Measurements from ENCODE around the gene FMR1NB. TPM values are rescaled to one million over a fixed set of nuclear protein-coding genes. Genes with fewer than 3 reads are reported as not detected.

Gene FMR1NB
- total RNA-seq, 1 donor from 2014 or later, result not detected

DNA sequence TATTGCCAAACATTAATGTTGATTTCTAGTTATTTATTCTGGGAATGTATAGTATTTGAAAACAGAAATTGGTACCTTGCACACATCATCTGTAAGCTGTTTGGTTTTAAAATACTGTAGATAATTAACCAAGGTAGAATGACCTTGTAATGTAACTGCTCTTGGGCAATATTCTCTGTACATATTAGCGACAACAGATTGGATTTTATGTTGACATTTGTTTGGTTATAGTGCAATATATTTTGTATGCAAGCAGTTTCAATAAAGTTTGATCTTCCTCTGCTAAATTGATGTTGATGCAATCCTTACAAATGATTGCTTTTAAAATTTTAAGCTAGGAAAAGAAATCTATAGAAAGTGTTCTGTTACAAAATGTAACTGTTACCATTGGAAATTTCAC is 30.8 kb upstream of the FMR1NB start:
- Histone ChIP-seq H3K27ac (no peak overlapping the region), H3K4me3 (no peak overlapping the region), H3K36me3 (peaks cover 42% of the 10 kb centered on the region), H3K9me3 (no peaks in the 10 kb centered on the region), H3K4me1 (no peaks in the 10 kb centered on the region), H3K27me3 (ENCODE audit: low read depth) (no peaks in the 10 kb centered on the region)
- DNase-seq, result no peak
- intact Hi-C loops (cut with DNase I), result no loop called here
- TF ChIP-seq, protein P1, sequence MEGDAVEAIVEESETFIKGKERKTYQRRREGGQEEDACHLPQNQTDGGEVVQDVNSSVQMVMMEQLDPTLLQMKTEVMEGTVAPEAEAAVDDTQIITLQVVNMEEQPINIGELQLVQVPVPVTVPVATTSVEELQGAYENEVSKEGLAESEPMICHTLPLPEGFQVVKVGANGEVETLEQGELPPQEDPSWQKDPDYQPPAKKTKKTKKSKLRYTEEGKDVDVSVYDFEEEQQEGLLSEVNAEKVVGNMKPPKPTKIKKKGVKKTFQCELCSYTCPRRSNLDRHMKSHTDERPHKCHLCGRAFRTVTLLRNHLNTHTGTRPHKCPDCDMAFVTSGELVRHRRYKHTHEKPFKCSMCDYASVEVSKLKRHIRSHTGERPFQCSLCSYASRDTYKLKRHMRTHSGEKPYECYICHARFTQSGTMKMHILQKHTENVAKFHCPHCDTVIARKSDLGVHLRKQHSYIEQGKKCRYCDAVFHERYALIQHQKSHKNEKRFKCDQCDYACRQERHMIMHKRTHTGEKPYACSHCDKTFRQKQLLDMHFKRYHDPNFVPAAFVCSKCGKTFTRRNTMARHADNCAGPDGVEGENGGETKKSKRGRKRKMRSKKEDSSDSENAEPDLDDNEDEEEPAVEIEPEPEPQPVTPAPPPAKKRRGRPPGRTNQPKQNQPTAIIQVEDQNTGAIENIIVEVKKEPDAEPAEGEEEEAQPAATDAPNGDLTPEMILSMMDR (IDR thresholded peaks at IDR 0.05), result no peak
- ATAC-seq, result no peak

GRCh38 chrX:147953976-147954375 is 27.2 kb upstream of the FMR1NB start:
- Histone ChIP-seq H3K9me3 (no peaks in the 10 kb centered on the region), H3K27me3 (ENCODE audit: low read depth) (no peaks in the 10 kb centered on the region), H3K27ac (no peak overlapping the region), H3K36me3 (peaks cover 9% of the 10 kb centered on the region), H3K4me3 (no peak overlapping the region), H3K4me1 (no peaks in the 10 kb centered on the region)
- ATAC-seq (no peak), DNase-seq (no peak)
- TF ChIP-seq, protein P1 (IDR thresholded peaks at IDR 0.05), result no peak
- intact Hi-C loops (cut with DNase I), result no loop called here

- H3K36me3 ChIP-seq, result no peaks in the 10 kb centered on the region
- no peaks in the 10 kb centered on the region for H3K4me1 ChIP-seq
- intact Hi-C loops (cut with DNase I), result no loop called here
- H3K4me3 ChIP-seq, result no peak overlapping the region
- H3K27ac ChIP-seq, result no peak overlapping the region
- DNase-seq (no peak), ATAC-seq (no peak)
- no peaks in the 10 kb centered on the region for H3K27me3 ChIP-seq (ENCODE audit: low read depth)
- TF ChIP-seq, protein P1 (IDR thresholded peaks at IDR 0.05), result no peak
- no peaks in the 10 kb centered on the region for H3K9me3 ChIP-seq
Measured at GRCh38 chrX:147957291-147957690, 23.8 kb upstream of the FMR1NB start.

- Histone ChIP-seq H3K27me3 (ENCODE audit: low read depth) (no peaks in the 10 kb centered on the region), H3K27ac (no peak overlapping the region), H3K36me3 (no peaks in the 10 kb centered on the region), H3K4me3 (no peak overlapping the region), H3K4me1 (no peaks in the 10 kb centered on the region), H3K9me3 (no peaks in the 10 kb centered on the region)
- TF ChIP-seq, protein P1 (IDR thresholded peaks at IDR 0.05), result no peak
- ATAC-seq, result no peak
- DNase-seq, result no peak
- intact Hi-C loops (cut with DNase I), result no loop called here
Measured at GRCh38 chrX:147958291-147958690, 22.8 kb upstream of the FMR1NB start.

GRCh38 chrX:147960722-147961121 is 20.4 kb upstream of the FMR1NB start:
- intact Hi-C loops (cut with DNase I), result no loop called here
- no peak overlapping the region for H3K27ac ChIP-seq
- no peak for DNase-seq
- H3K27me3 ChIP-seq (ENCODE audit: low read depth), result no peaks in the 10 kb centered on the region
- ATAC-seq, result no peak
- TF ChIP-seq, protein P1 (IDR thresholded peaks at IDR 0.05), result no peak
- H3K36me3 ChIP-seq, result no peaks in the 10 kb centered on the region
- no peak overlapping the region for H3K4me3 ChIP-seq
- no peaks in the 10 kb centered on the region for H3K4me1 ChIP-seq
- no peaks in the 10 kb centered on the region for H3K9me3 ChIP-seq

DNA sequence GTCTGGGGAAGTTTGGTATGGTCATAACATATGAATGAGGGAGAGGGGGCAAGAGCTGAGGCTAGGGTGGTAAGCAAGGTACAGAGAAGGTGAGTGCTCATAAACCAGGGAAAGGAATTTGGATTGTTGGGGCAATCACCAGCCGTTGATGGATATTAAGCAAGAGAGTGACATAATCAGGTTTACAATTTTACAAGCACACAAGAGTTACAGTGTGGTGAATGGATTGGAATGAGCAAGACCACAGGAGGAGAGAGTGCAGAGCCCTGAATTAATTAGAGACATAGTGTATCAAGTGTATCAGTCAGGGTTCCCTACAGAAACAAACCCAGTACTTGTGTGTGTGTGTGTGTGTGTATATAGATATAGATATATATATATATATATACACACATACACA is 18.7 kb upstream of the FMR1NB start:
- H3K4me3 ChIP-seq, result no peak overlapping the region
- TF ChIP-seq, protein P1 (IDR thresholded peaks at IDR 0.05), result no peak
- intact Hi-C loops (cut with DNase I), result no loop called here

More for the DNA sequence above, 18.7 kb upstream of the FMR1NB start:
- Histone ChIP-seq H3K4me1 (no peaks in the 10 kb centered on the region), H3K27me3 (ENCODE audit: low read depth) (no peaks in the 10 kb centered on the region), H3K27ac (no peak overlapping the region), H3K36me3 (no peaks in the 10 kb centered on the region), H3K9me3 (no peaks in the 10 kb centered on the region)
- no peak for ATAC-seq
- DNase-seq, result no peak
